ENCODE results near the gene SERTAD4.
"Not testable (repeated sequence)": the region's sequence is repeated elsewhere in the genome, so short reads cannot be mapped to it uniquely, and the experiment has no call there.

Gene SERTAD4

GRCh38 chr1:210262167-210262896, 29.7 kb downstream of the SERTAD4 start:
- Histone ChIP-seq H3K27me3 (ENCODE audit: insufficient read depth, low read length) (no peaks in the 10 kb centered on the region), H3K27ac (ENCODE audit: low read depth, low read length) (no peak overlapping the region), H3K4me1 (ENCODE audit: insufficient read depth, low read length) (peaks cover 18% of the 10 kb centered on the region), H3K4me3 (ENCODE audit: low read length) (no peak overlapping the region), H3K36me3 (ENCODE audit: insufficient read depth, low read length) (no peaks in the 10 kb centered on the region), H3K9me3 (ENCODE audit: insufficient read depth, low read depth, low read length) (no peaks in the 10 kb centered on the region), H3K9ac (ENCODE audit: low read depth, low read length) (no peak overlapping the region)
- 90% methylated on average over 8 of the region's 8 CpGs for WGBS

DNA sequence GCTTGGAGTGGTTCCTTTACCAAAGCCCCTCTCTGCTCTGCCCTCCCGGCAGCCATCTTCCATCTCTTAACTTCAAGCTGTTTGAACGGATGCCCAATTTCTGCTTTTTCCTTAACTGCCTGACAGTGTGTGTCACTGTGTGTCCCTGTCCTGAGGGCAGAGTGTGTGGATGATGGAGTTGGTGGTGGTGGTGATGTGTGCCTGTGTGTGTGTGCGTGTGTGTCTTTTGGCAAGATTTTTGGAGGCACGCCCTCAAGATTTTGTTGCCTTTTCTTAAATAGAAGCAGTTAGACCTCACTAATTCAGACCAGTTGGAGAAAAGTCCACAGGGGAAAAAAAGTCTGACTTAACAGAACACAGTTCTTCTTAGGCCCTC, 30.3 kb downstream of the SERTAD4 start:
- 97% methylated on average over 4 of the region's 4 CpGs for WGBS

DNA sequence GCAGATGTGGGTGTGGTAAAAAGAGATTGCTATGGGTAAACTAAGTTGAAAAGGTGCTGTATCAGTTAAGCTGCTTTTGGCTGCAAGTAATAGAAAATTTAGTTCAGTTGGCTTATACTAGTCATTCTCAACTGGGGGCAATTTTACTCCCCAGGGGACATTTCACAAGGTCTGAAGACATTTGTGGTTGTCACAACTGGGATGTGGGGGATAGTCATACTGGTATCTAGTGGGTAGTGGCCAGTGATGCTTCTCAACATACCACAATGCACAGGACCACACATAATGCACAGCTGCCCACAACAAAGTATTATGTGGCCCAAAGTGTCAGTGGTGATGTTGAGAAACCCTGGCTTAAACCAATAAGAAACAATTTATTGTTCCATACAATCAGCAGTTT, 31.4 kb downstream of the SERTAD4 start:
- H3K27me3 ChIP-seq (ENCODE audit: insufficient read depth, low read length), result no peaks in the 10 kb centered on the region
- no peak overlapping the region for H3K4me3 ChIP-seq (ENCODE audit: low read length)
- H3K9ac ChIP-seq (ENCODE audit: low read depth, low read length), result no peak overlapping the region
- peaks cover 18% of the 10 kb centered on the region for H3K4me1 ChIP-seq (ENCODE audit: insufficient read depth, low read length)
- no peaks in the 10 kb centered on the region for H3K9me3 ChIP-seq (ENCODE audit: insufficient read depth, low read depth, low read length)
- H3K27ac ChIP-seq (ENCODE audit: low read depth, low read length), result no peak overlapping the region
- no peaks in the 10 kb centered on the region for H3K36me3 ChIP-seq (ENCODE audit: insufficient read depth, low read length)

More for the DNA sequence above, 30.3 kb downstream of the SERTAD4 start:
- Histone ChIP-seq H3K36me3 (ENCODE audit: insufficient read depth, low read length) (no peaks in the 10 kb centered on the region), H3K4me3 (ENCODE audit: low read length) (no peak overlapping the region), H3K9ac (ENCODE audit: low read depth, low read length) (no peak overlapping the region), H3K27me3 (ENCODE audit: insufficient read depth, low read length) (no peaks in the 10 kb centered on the region), H3K4me1 (ENCODE audit: insufficient read depth, low read length) (peaks cover 18% of the 10 kb centered on the region), H3K9me3 (ENCODE audit: insufficient read depth, low read depth, low read length) (no peaks in the 10 kb centered on the region), H3K27ac (ENCODE audit: low read depth, low read length) (no peak overlapping the region)

GRCh38 chr1:210264496-210265380, 32.1 kb downstream of the SERTAD4 start:
- Histone ChIP-seq H3K4me3 (ENCODE audit: low read length) (no peak overlapping the region), H3K27me3 (ENCODE audit: insufficient read depth, low read length) (no peaks in the 10 kb centered on the region), H3K9ac (ENCODE audit: low read depth, low read length) (no peak overlapping the region), H3K27ac (ENCODE audit: low read depth, low read length) (no peak overlapping the region), H3K36me3 (ENCODE audit: insufficient read depth, low read length) (no peaks in the 10 kb centered on the region), H3K9me3 (ENCODE audit: insufficient read depth, low read depth, low read length) (no peaks in the 10 kb centered on the region), H3K4me1 (ENCODE audit: insufficient read depth, low read length) (peaks cover 18% of the 10 kb centered on the region)
- 84% methylated on average over 9 of the region's 9 CpGs for WGBS

DNA sequence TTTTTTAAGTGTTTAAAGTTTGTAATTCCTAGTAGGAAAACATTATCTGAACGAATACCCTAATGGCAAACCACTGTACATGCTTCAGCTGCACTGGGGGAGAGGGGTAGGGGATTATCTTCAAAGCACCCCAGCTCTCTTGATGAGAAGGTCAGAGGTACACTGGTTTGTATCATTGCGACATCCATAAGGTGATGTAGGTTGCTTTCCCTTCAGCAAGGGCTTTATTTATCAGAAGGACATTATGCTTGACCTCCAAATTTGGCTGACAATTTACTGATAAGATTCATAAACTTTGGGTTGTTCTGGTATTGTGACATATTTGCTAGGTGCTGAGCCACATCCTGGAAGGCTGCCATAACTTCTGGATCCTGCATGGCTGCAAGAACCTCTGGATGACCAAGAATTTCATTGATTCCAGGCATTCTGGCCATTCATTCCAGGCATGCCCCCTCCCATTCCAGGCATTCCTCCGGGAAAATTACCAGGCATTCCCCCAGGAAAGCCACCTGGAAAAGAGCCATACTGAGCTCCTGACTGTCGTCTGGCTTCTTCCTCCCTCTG, 32.9 kb downstream of the SERTAD4 start:
- H3K27me3 ChIP-seq (ENCODE audit: insufficient read depth, low read length); H3K9ac ChIP-seq (ENCODE audit: low read depth, low read length); H3K9me3 ChIP-seq (ENCODE audit: insufficient read depth, low read depth, low read length); H3K4me3 ChIP-seq (ENCODE audit: low read length); H3K27ac ChIP-seq (ENCODE audit: low read depth, low read length); H3K36me3 ChIP-seq (ENCODE audit: insufficient read depth, low read length): not testable (repeated sequence)
- H3K4me1 ChIP-seq (ENCODE audit: insufficient read depth, low read length), result peaks cover 15% of the 10 kb centered on the region; the same call in 1 of the 2 replicates
- WGBS, result 61% methylated on average over 4 of the region's 4 CpGs

DNA sequence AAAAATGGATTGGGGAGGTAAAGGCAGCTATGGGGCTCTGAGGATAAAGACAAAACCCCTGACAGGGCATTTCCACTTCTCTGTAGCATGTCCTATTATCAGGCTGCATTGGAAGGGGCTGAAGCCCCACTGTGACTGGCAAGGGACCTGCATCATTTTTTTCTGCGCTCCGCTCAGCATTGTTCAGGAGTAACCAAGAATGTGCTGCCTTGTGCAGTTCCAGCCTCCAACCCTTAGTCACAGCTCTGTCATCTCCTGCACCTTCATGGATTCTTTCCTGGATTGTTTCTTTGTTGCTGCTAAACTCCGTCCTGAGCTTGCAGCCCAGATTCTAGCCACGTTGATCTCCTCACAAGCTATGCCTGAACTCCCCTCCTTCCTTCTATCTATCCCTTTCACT, 37.4 kb downstream of the SERTAD4 start:
- H3K27ac ChIP-seq (ENCODE audit: low read depth, low read length), result no peak overlapping the region
- H3K4me1 ChIP-seq (ENCODE audit: insufficient read depth, low read length), result peaks cover 25% of the 10 kb centered on the region
- no peak overlapping the region for H3K9ac ChIP-seq (ENCODE audit: low read depth, low read length)
- H3K4me3 ChIP-seq (ENCODE audit: low read length), result no peak overlapping the region
- WGBS, result 89% methylated on average over 4 of the region's 4 CpGs
- no peaks in the 10 kb centered on the region for H3K36me3 ChIP-seq (ENCODE audit: insufficient read depth, low read length)
- no peaks in the 10 kb centered on the region for H3K9me3 ChIP-seq (ENCODE audit: insufficient read depth, low read depth, low read length)
- H3K27me3 ChIP-seq (ENCODE audit: insufficient read depth, low read length), result no peaks in the 10 kb centered on the region

GRCh38 chr1:210272666-210273065, 40.1 kb downstream of the SERTAD4 start:
- no peaks in the 10 kb centered on the region for H3K36me3 ChIP-seq (ENCODE audit: insufficient read depth, low read length)

DNA sequence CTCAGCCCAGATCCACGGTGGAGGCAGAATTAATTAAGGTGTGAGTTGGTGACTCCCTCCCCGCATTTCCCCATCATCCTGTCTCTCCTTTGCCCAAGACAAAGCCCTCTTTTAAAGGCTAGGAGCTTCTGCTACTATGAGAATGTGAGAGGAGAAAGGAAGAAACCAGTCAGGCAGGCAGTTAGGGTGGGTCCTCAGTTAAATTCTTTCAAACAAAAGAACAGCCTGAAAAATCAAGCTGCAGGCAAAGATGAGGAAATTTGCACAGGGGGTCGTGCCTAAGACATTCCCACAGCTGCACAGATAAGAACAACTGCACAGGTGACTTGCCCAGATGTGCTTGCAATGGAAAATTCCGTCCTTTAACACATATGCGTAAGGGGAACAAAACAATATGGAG, 47.6 kb downstream of the SERTAD4 start:
- no peak overlapping the region for H3K4me3 ChIP-seq (ENCODE audit: low read length)
- no peak overlapping the region for H3K27ac ChIP-seq (ENCODE audit: low read depth, low read length)
- peaks cover 31% of the 10 kb centered on the region for H3K9me3 ChIP-seq (ENCODE audit: insufficient read depth, low read depth, low read length)
- 89% methylated on average over 3 of the region's 5 CpGs for WGBS
- H3K27me3 ChIP-seq (ENCODE audit: insufficient read depth, low read length), result no peaks in the 10 kb centered on the region
- H3K36me3 ChIP-seq (ENCODE audit: insufficient read depth, low read length), result no peaks in the 10 kb centered on the region
- H3K4me1 ChIP-seq (ENCODE audit: insufficient read depth, low read length), result no peaks in the 10 kb centered on the region
- H3K9ac ChIP-seq (ENCODE audit: low read depth, low read length), result no peak overlapping the region

More at GRCh38 chr1:210272666-210273065, 40.1 kb downstream of the SERTAD4 start:
- peaks cover 17% of the 10 kb centered on the region for H3K4me1 ChIP-seq (ENCODE audit: insufficient read depth, low read length)
- no peaks in the 10 kb centered on the region for H3K9me3 ChIP-seq (ENCODE audit: insufficient read depth, low read depth, low read length)
- 21% methylated on average over 6 of the region's 6 CpGs for WGBS
- peak overlapping the region; percentile 26; the same call in 1 of the 2 replicates for H3K27ac ChIP-seq (ENCODE audit: low read depth, low read length)
- H3K4me3 ChIP-seq (ENCODE audit: low read length), result no peak overlapping the region
- no peaks in the 10 kb centered on the region for H3K27me3 ChIP-seq (ENCODE audit: insufficient read depth, low read length)
- no peak overlapping the region for H3K9ac ChIP-seq (ENCODE audit: low read depth, low read length)

- no peaks in the 10 kb centered on the region for H3K9me3 ChIP-seq (ENCODE audit: insufficient read depth, low read depth, low read length)
- 96% methylated on average over 4 of the region's 4 CpGs for whole genome bisulfite sequencing
- peaks cover 14% of the 10 kb centered on the region; the same call in 1 of the 2 replicates for H3K4me1 ChIP-seq (ENCODE audit: insufficient read depth, low read length)
- peaks cover 31% of the 10 kb centered on the region for H3K27me3 ChIP-seq (ENCODE audit: insufficient read depth, low read length)
- H3K9ac ChIP-seq (ENCODE audit: low read depth, low read length), result no peak overlapping the region
- H3K4me3 ChIP-seq (ENCODE audit: low read length), result no peak overlapping the region
- H3K27ac ChIP-seq (ENCODE audit: low read depth, low read length), result no peak overlapping the region
- H3K36me3 ChIP-seq (ENCODE audit: insufficient read depth, low read length), result no peaks in the 10 kb centered on the region
Observed at GRCh38 chr1:210288116-210288515, 55.5 kb downstream of the SERTAD4 start.

DNA sequence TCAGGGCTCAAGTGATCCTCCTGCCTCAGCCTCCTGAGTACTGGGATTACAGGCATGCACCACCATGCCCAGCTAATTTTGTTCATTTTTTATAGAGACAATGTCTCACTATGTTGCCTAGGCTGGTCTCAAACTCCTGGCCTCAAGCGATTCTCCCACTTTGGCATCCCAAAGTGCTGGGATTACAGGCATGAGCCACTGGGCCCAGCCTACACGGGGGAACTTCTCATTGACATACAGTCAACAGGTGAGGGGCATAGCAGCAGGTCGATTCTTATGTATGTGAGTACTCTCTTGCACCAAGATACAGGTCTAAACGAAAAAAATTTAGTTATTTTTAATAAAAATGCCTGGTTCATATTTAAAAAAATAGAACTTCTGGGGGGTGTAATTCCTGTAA, 56.7 kb downstream of the SERTAD4 start:
- Histone ChIP-seq H3K4me3 (ENCODE audit: low read length) (no peak overlapping the region), H3K36me3 (ENCODE audit: insufficient read depth, low read length) (no peaks in the 10 kb centered on the region), H3K9ac (ENCODE audit: low read depth, low read length) (no peak overlapping the region), H3K9me3 (ENCODE audit: insufficient read depth, low read depth, low read length) (no peaks in the 10 kb centered on the region), H3K27ac (ENCODE audit: low read depth, low read length) (no peak overlapping the region), H3K4me1 (ENCODE audit: insufficient read depth, low read length) (peaks cover 20% of the 10 kb centered on the region; the same call in 1 of the 2 replicates), H3K27me3 (ENCODE audit: insufficient read depth, low read length) (peaks cover 37% of the 10 kb centered on the region)
- 86% methylated on average over 3 of the region's 4 CpGs for WGBS
